ENCODE data around the gene MRPL4.

DNA sequence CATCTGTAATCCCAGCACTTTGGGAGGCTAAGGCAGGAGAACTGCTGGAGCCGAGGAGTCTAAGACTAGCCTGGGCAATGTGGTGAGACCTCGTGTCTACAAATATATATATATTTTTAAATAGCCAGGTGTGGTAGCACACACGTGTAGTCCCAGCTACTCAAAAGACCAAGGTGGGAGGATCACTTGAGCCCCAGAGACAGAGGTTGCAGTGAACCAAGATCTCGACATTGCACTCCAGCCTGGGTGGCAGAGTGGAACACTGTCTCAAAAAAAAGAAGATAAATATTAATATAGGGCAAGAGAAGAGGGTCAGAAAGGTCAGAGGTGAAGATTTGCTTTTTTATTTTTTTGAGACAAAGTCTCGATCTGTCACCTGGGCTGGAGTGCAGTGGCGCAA, 5.5 kb upstream of the MRPL4 start:
- TF ChIP-seq, protein P1, sequence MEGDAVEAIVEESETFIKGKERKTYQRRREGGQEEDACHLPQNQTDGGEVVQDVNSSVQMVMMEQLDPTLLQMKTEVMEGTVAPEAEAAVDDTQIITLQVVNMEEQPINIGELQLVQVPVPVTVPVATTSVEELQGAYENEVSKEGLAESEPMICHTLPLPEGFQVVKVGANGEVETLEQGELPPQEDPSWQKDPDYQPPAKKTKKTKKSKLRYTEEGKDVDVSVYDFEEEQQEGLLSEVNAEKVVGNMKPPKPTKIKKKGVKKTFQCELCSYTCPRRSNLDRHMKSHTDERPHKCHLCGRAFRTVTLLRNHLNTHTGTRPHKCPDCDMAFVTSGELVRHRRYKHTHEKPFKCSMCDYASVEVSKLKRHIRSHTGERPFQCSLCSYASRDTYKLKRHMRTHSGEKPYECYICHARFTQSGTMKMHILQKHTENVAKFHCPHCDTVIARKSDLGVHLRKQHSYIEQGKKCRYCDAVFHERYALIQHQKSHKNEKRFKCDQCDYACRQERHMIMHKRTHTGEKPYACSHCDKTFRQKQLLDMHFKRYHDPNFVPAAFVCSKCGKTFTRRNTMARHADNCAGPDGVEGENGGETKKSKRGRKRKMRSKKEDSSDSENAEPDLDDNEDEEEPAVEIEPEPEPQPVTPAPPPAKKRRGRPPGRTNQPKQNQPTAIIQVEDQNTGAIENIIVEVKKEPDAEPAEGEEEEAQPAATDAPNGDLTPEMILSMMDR (conservative IDR thresholded peaks at IDR 0.05; ENCODE audit: low read depth in 2 of 2) = no peak
- TF ChIP-seq ZNF331 (CRISPR knock-in tag; IDR thresholded peaks at IDR 0.05; ENCODE audit: low read depth) = no peak
- no peak for TF ChIP-seq POLR2AphosphoS5 (IDR thresholded peaks at IDR 0.05; ENCODE audit: low read depth)
- no peak for TF ChIP-seq EZH2 (IDR thresholded peaks at IDR 0.05; ENCODE audit: low read depth, unreplicated experiment)
- TF ChIP-seq NANOG (IDR thresholded peaks at IDR 0.05; ENCODE audit: borderline replicate concordance) = no peak
- TF ChIP-seq EZH2phosphoT487 (IDR thresholded peaks at IDR 0.05; ENCODE audit: unreplicated experiment) = no peak
- TF ChIP-seq, protein P2, sequence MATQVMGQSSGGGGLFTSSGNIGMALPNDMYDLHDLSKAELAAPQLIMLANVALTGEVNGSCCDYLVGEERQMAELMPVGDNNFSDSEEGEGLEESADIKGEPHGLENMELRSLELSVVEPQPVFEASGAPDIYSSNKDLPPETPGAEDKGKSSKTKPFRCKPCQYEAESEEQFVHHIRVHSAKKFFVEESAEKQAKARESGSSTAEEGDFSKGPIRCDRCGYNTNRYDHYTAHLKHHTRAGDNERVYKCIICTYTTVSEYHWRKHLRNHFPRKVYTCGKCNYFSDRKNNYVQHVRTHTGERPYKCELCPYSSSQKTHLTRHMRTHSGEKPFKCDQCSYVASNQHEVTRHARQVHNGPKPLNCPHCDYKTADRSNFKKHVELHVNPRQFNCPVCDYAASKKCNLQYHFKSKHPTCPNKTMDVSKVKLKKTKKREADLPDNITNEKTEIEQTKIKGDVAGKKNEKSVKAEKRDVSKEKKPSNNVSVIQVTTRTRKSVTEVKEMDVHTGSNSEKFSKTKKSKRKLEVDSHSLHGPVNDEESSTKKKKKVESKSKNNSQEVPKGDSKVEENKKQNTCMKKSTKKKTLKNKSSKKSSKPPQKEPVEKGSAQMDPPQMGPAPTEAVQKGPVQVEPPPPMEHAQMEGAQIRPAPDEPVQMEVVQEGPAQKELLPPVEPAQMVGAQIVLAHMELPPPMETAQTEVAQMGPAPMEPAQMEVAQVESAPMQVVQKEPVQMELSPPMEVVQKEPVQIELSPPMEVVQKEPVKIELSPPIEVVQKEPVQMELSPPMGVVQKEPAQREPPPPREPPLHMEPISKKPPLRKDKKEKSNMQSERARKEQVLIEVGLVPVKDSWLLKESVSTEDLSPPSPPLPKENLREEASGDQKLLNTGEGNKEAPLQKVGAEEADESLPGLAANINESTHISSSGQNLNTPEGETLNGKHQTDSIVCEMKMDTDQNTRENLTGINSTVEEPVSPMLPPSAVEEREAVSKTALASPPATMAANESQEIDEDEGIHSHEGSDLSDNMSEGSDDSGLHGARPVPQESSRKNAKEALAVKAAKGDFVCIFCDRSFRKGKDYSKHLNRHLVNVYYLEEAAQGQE (IDR thresholded peaks at IDR 0.05; ENCODE audit: unreplicated experiment) = no peak
